ENCODE measurements around the gene GHDC.
A peak's percentile ranks its signal among the peaks of the same experiment; 100 is the strongest.

The GHDC gene

DNA sequence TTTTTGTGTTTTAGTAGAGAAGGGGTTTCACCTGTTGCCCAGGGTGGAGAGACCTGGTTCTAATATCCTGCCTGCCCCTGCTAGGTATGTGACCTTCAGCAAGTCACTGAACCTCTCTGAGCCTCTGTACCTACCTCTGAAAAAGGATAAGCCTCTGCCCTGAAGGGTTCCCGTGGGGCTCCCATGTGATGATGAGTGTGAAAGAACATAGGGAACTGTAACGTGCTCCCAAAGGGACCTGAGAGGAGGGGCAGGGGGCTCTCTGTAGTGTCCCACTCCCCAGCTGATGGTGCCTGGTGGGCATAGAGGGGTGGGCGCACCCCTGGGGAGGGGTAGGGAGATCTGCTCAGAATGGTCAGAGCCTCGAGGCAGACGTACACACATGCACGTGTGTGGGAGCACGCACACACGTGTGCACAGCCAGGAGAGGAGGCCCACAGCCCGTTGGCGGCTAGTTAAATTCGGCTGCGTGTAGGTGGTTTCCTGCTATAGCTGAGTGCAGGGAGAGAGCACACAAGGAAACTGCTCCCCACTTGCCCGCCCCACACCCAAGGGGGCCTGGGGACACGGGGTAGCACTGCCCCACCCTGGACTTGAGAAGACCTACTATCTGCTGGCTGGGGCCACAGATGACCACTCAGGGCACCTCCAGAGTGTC, 20.0 kb downstream of the GHDC start:
- no peak for DNase-seq (ENCODE audit: low read depth in 1 of 2, low spot score in 1 of 2)
- no peak for TF ChIP-seq JUND (IDR thresholded peaks at IDR 0.05; ENCODE audit: low read depth)
- in situ Hi-C loops (cut with HindIII; ENCODE audit: low pct_unique_long_range_greater_than_20kb, low sequenced_read_pairs) = no loop called here

DNA sequence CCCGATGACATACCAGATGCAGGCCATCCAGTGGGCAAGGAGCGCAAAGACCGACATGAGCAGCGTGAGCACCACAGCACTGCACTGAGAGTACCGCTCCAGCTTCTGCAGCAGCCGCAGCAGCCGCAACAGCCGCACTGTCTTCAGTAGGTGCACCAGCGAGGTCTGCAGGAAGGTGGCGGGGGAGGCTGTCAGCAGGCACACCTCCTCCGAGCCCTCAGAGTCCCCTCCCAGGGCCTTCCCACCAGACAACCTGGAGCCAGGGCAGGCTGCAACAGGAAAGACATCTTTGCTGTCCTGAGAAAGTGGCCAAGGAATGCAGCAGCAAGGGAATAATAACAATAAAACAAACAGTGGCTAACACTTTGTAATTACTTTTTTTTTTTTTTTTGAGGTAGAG, 22.5 kb downstream of the GHDC start:
- in situ Hi-C loops (cut with HindIII; ENCODE audit: low pct_unique_long_range_greater_than_20kb, low sequenced_read_pairs) = no loop called here

DNA sequence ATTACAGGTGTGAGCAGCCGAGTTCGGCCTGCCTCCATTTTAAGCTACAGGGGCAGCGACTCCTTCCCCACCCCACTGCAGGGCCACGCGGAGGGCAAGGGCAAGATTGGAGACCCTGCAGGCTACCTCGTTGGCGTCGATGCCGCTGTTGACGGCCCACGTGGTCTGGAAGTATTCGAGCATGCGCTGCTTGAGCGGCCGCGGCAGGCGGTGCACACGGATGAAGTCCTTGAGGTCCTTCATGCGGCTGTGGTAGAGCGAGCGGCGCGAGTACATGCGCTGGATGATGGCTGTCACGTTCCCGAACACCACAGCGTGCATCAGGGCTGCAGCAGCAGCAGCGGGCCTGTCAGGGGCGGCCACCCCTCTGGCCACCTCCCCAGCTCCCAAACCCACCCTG, 24.9 kb downstream of the GHDC start:
- in situ Hi-C loops (cut with HindIII; ENCODE audit: low pct_unique_long_range_greater_than_20kb, low sequenced_read_pairs) = no loop called here

More for the DNA sequence above, 22.5 kb downstream of the GHDC start:
- DNase-seq (ENCODE audit: low read depth in 1 of 2, low spot score in 1 of 2) = peak; percentile 51 to 56
- TF ChIP-seq JUND (IDR thresholded peaks at IDR 0.05; ENCODE audit: low read depth) = no peak

DNA sequence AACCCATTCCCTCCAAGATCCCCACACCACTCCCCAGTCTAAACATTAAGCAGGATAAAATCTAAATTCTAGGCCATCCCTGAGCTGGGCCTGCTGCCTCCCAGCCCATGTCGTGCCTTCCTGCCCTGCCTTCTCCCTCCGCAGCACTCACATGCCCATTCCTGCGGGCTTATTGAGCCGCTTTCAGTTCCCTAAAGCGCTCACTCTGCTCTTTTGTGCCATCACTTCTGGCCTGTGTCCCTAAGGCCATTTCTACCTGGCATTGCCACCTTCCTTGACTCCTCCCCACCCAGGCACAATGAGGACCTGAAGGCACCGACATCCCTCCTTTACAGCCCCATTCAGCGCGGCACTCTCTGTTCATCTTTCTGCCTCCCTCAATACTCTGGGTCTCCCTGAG, 26.5 kb downstream of the GHDC start:
- in situ Hi-C loops (cut with HindIII; ENCODE audit: low pct_unique_long_range_greater_than_20kb, low sequenced_read_pairs) = no loop called here
- TF ChIP-seq JUND (IDR thresholded peaks at IDR 0.05; ENCODE audit: low read depth) = no peak
- no peak for DNase-seq (ENCODE audit: low read depth in 1 of 2, low spot score in 1 of 2)

More for the DNA sequence above, 24.9 kb downstream of the GHDC start:
- DNase-seq (ENCODE audit: low read depth in 1 of 2, low spot score in 1 of 2) = no peak
- TF ChIP-seq JUND (IDR thresholded peaks at IDR 0.05; ENCODE audit: low read depth) = no peak

DNA sequence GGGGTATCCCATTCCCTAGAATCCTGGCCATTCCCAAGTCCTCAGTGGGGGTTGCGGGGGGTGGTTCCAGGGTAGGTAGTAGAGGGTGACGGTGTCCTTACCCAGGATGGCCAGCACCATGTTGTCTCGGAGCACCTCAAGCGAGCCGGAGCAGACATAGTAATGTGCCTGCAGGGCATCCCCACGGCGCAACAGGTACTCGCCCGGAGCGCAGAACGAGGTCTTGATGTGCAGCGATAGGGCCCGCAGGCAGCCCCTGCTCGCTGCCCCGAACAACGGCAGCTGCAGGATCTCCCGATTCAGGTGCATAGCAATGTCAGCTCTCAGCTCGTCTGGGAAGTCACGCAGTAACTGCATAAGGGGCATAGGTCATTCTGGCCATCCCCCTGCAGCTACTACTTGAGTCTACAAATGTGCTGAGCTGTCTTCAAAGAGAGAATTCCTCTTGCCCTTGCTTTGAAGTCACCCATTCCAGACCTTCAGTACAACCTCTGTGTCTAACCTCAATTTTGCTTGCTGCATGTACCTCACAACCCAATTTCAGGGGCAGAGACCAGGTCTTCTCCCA, 28.0 kb downstream of the GHDC start:
- in situ Hi-C loops (cut with HindIII; ENCODE audit: low pct_unique_long_range_greater_than_20kb, low sequenced_read_pairs) = no loop called here
- no peak for DNase-seq (ENCODE audit: low read depth in 1 of 2, low spot score in 1 of 2)
- TF ChIP-seq JUND (IDR thresholded peaks at IDR 0.05; ENCODE audit: low read depth) = no peak

DNA sequence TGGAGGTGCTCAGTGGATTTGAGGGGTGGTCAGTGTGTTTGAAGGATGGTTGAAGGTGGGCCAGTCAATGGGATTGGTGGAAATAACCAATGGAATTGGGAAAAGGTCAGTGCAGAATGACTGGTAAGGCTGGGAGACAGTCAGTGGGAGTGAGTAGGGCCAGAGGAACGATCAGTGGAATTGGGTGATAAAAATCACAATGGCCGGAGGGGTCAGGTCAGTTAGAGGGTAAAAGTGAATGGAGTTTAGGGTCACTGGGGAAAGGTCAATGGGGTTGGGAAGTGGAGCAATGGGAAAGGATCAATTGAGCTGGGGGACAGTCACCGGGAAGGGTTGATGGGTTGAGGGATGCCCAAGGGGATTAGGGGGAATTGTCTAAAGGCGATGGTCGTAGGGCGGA, 28.5 kb downstream of the GHDC start:
- in situ Hi-C loops (cut with HindIII; ENCODE audit: low pct_unique_long_range_greater_than_20kb, low sequenced_read_pairs) = no loop called here
- DNase-seq (ENCODE audit: low read depth in 1 of 2, low spot score in 1 of 2) = no peak
- TF ChIP-seq JUND (IDR thresholded peaks at IDR 0.05; ENCODE audit: low read depth) = no peak

DNA sequence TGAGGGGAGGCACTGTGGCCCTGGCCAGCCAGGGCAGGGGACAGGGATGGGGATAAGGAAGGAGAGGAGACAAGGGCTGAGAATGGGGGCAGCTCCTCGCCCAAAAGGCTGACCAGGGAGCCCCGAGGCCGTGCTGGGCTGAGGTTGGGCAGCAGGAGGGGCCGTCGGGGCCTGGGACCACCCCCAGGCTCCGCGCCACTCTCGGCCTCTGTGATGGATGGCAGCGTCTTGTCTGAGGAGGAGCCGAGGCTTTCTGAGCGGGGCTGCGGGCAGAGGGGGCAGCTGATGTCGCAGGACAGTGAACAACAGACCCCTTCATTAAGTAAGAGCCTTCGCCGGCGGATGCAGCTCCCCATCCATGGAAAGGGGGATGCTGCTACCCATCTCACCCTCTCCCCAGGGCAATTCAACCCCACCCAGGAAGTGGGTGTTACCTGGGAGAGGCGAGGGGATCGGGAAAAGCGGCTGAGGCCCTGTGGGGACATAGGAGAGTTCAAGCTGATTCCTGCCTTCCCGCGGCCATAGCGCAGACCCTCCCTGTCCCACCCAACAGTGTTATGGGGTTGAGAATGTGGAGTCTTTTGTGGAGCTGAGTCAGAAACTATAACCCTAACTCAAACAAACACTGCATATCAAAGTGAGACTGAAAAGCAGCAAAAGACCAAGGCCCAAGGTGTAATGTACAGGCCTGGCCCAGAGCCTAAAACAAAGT, 30.4 kb downstream of the GHDC start:
- no peak for TF ChIP-seq JUND (IDR thresholded peaks at IDR 0.05; ENCODE audit: low read depth)
- in situ Hi-C loops (cut with HindIII; ENCODE audit: low pct_unique_long_range_greater_than_20kb, low sequenced_read_pairs) = no loop called here
- DNase-seq (ENCODE audit: low read depth in 1 of 2, low spot score in 1 of 2) = no peak

DNA sequence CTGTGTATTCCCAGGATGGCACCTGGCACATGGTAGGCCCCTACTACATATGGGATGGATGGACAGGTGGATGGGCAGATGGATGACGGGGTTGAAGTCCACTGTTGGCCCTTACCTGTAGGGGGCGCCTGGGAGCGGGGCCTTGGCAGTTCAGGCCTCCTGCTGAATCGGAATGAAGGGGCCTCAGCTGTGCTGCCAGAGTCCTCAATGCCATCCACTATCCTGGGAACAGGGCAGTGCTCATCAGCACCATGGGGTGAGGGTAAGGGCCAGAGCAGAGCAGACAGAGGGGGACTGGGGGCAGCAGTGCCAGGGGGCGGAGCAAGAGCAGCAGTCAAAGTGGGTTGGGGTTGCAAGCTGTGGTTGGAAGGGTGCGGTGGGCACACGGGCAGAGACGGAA, 31.2 kb downstream of the GHDC start:
- no peak for TF ChIP-seq JUND (IDR thresholded peaks at IDR 0.05; ENCODE audit: low read depth)
- in situ Hi-C loops (cut with HindIII; ENCODE audit: low pct_unique_long_range_greater_than_20kb, low sequenced_read_pairs) = no loop called here
- peak in 1 of 2 experiments; percentile 37 for DNase-seq (ENCODE audit: low read depth in 1 of 2, low spot score in 1 of 2)

DNA sequence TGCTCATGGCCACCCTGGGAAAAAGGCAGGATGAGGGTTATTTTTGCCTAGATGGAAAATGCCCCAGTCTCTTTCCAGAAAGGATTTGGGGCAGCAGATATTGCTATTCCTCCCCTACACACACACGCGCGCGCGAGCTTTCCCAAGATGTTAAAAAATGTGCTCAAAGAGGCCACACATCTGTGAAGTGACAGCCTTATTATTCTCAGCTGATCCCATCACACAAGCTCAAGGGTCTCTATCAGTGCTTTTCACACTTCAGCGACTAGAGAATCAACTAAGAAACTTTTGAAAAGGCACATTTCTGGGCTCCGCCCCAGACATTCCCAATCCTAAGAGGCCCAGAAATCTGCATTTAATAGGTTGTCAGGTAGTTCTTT, 33.8 kb downstream of the GHDC start:
- DNase-seq (ENCODE audit: low read depth in 1 of 2, low spot score in 1 of 2) = no peak
- TF ChIP-seq JUND (IDR thresholded peaks at IDR 0.05; ENCODE audit: low read depth) = no peak
- in situ Hi-C loops (cut with HindIII; ENCODE audit: low pct_unique_long_range_greater_than_20kb, low sequenced_read_pairs) = no loop called here

DNA sequence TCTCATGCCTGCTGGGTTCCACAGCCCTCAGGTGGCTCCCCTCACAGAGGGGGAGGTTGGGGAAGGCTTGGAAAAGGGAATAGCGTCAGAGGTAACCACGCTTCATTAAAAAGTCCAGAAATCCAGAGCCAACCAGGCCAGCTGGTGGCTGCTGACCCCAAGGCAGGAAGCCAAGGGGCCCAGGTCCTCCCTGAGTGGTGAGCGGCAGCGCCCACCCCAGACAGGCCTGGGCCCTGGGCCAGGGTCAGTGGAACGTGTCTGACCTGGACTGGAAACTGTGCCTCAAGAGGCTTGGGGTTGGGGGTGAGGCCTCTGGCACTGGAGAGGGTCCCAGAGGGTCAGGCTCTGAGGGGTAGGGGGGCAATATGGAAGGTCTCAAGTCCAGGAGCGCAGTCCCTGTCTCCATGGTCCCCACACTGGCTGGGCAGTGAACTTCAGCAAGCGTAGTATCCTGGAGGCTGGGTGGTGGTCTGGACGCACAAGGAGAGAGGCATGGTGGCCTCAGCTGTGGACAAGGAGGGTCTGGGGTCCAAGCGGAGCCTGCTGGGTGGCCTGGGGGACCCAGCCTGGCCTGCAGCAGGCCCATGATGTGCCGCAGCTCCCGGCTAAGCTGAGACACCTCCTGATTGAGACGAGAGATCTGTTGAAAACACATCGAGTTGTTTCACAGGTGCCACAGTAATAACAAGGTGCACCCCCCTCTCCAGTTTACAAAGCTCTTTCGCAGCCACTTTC, 34.3 kb downstream of the GHDC start:
- in situ Hi-C loops (cut with HindIII; ENCODE audit: low pct_unique_long_range_greater_than_20kb, low sequenced_read_pairs) = no loop called here
- no peak for DNase-seq (ENCODE audit: low read depth in 1 of 2, low spot score in 1 of 2)
- TF ChIP-seq JUND (IDR thresholded peaks at IDR 0.05; ENCODE audit: low read depth) = no peak

DNA sequence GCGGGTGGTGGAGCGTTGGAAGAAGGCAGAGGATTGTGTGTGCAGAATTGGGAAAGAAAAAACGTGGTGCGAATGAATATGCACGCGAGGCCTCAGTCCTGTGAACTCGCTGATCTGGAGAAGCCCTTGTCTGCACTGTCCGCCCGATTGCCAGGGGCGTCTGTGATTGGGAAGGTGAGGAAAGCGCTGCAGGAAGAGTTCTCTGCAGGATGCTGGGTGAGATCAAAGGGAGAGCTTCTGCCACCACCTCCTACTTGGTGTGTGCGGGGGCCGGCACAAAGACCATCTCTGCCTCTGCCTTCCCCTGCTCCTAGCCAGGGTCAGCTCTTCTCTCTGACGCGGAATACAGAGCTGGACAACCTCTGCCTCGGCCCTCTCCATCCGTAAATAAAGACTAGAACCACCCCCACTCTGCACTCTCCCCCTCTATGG, 38.7 kb downstream of the GHDC start:
- DNase-seq (ENCODE audit: low read depth in 1 of 2, low spot score in 1 of 2) = no peak
- TF ChIP-seq JUND (IDR thresholded peaks at IDR 0.05; ENCODE audit: low read depth) = no peak
- in situ Hi-C loops (cut with HindIII; ENCODE audit: low pct_unique_long_range_greater_than_20kb, low sequenced_read_pairs) = no loop called here

DNA sequence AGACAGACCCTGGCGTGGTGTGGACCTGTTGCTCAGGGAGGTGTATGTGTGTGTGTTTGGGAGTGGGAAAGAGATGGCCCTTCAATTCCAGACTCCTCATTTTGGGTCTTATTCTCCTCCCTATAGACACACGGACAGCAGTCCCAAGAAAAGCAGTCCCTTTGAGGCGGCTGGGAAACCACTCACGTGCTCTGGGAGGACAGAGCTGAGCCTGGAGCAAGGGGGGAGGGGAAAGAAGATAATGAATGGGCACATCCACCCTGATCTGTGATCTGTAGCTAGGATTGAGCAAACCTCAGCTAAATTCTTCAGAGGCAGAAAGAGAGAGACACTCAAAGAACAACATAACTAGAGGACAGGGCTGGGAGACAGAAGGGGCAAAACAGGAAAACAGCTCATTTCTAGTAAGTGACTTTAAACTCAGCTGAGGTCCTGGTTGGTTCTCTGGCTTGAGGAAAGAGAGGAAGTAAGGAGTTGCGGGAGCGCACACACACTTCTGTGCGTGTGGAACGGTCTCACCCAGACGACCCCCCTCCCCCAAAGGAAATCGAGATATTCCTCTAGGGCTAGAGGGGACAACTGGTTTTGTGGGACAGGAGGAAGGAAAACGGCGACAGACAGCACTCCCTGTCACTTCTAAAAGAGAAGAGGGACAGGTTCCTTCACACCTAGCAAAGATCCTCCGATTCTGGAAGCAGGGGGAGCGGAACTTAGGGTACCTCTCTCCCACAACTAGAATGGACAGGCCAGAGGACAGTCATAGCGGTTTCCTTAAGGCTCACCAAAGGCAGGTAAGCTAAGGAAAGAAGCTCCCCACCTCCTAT, 40.2 kb downstream of the GHDC start:
- in situ Hi-C loops (cut with HindIII; ENCODE audit: low pct_unique_long_range_greater_than_20kb, low sequenced_read_pairs) = no loop called here
- no peak for TF ChIP-seq JUND (IDR thresholded peaks at IDR 0.05; ENCODE audit: low read depth)
- peak in 1 of 2 experiments; percentile 42 for DNase-seq (ENCODE audit: low read depth in 1 of 2, low spot score in 1 of 2)
